Measurements from ENCODE around the gene CNGA3. TPM values are rescaled to one million over a fixed set of nuclear protein-coding genes. Genes with fewer than 3 reads are reported as not detected.

Gene CNGA3
- total and polyA plus RNA-seq, 2 of the 8 experiments (the other 6 are each of a cell fraction or from before 2014, with no cell fraction given), result 0.02 TPM; not detected in 1

DNA sequence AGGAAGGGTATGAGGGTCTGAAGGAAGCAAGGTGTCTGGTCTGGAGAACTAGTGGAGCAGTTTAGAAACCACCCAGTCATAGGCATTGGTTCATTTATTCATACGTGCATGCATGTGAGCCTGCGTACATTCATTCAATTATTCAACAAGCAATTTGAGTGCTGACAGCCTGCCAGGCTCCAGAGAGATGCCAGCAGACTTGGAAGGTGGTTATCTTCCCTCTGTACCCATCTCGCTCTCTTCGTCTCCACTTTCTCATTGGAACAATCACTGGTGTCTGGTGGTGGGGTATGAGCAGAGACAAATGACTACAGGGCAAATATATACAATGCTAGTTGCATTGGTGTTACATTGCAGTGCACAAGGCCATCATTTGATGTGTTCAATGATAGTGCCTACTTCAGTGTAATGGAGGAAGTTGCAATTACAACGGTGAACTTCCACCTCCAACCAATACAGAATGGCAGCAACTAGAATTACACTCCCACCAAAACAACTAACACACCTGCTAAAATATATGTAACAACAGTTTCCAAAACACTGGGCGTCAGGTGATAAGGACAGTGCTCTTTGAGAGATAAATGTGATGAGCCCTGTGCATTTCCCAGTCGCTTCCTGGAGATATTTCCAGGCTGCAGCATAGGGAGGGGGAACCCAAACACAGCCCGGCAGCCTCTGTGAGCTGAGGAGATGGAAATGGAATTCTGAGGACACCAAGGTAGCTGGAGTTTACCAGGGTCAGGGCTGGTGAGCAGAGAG, 32.6 kb upstream of the CNGA3 start (continued):
- no peak for TF ChIP-seq SP2 (IDR thresholded peaks at IDR 0.05; ENCODE audit: low read length)
- TF ChIP-seq RAD21 (IDR thresholded peaks at IDR 0.05 in 1 of 2, conservative IDR thresholded peaks at IDR 0.05 in 1 of 2; ENCODE audit: low read depth in 2 of 2, low read length in 2 of 2), result no peak
- no peak for TF ChIP-seq JUN (IDR thresholded peaks at IDR 0.05; ENCODE audit: low read depth, low read length)
